AG09319 (cell line): ENCODE measurements around the gene PPP5C.

ENCODE experiments used
- DNase-seq: peaks from one replicate; pipeline ENCODE4 v3.0.0-alpha.2; 2010; ENCODE audit warnings: low read depth; ENCODE audit errors: extremely low read depth
- CTCF ChIP-seq: IDR thresholded peaks from 2 replicates; pipeline ENCODE4 v1.5.1; 2011; ENCODE audit warnings: low read depth, mild to moderate bottlenecking, inconsistent platforms, low read length, moderate library complexity

The PPP5C gene

DNA sequence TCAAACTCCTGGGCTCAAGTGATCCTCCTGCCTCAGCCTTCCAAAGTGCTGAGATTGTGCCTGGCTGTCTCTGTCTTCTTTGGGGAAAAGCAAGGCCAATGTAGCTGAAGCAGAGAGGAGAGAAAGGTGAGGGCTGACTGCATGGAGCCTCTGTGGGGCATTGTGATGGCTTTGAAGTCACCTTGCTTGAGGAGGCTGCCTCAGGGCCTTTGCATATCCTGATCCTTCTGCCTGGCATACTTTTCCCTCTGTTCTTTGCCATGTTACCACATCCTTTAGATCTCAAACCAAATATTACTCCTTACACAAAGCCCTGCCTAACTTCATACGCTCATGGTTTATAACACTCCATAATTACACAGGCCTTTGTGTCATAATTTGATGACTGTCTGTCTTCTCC lies 9.4 kb upstream of the PPP5C start:
- no peak for DNase-seq
- no peak for TF ChIP-seq CTCF

- no peak for DNase-seq
- no peak for TF ChIP-seq CTCF
Observed at GRCh38 chr19:46339446-46339845, 7.4 kb upstream of the PPP5C start.

- DNase-seq = no peak
- no peak for TF ChIP-seq CTCF
Observed at GRCh38 chr19:46340051-46340659, 6.7 kb upstream of the PPP5C start.

DNA sequence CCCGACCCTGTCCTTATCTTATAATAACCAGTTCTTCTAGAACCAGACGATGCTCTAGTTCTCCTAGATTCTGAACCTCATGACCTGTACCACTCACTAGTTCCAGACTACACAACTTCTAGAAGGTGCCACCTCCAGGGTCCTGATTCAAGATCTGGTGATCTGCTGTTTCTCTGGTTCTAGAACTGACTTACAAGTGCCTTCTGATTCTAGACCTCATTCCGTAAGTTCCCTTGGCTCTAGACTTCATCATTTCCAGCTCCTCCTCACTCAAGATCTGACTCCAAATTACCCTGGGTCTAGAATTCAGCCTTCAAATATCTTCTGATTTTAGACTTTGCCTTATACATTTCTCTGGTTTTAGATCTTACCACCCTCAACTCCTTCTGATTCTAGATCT lies 5.0 kb upstream of the PPP5C start:
- DNase-seq = no peak

GRCh38 chr19:46344363-46344762 lies 2.5 kb upstream of the PPP5C start:
- no peak for TF ChIP-seq CTCF

More for the DNA sequence above, 5.0 kb upstream of the PPP5C start:
- no peak for TF ChIP-seq CTCF

DNA sequence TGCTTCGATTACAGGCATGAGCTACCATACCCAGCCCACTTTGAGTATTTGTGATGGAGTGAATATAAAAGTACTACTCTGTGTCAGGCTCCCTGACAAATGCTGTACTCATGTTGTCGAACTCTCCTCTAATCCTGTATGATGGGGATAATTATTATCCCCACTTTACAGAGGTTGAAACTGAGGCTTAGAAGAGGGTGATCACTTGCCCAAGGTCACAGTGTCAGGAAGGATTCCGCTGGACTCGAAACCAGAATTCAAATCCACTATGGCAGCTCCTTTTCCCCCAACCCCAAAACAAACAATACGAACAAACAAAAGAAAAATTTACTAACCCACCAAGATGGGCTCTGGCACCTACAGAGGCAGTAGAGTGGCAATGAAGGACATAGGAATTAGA lies 1.7 kb upstream of the PPP5C start:
- no peak for TF ChIP-seq CTCF
- DNase-seq = no peak

More at GRCh38 chr19:46344363-46344762, 2.5 kb upstream of the PPP5C start:
- DNase-seq = no peak

DNA sequence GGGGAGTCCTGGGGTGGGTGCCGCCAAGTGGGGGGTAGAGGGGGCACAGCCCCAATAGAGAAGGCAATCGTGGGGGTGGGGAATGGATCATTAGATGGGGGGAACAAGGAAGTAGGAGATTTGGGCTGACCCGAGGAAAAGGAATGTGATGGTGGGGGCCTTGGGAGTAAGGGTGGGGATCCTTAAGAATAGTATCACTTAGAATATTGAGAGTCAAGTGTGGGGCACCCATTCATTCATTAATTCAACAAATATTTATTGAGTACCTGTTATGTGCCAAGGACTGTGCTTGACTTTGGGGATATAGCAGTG lies 641 bp downstream of the PPP5C start:
- no peak for DNase-seq

More for the DNA sequence above, 641 bp downstream of the PPP5C start:
- no peak for TF ChIP-seq CTCF
